Bone marrow (tissue), 2 donors: ENCODE results near the gene KLHDC7B.

Source experiments
- DNase-seq, 2 donors: peaks; one replicate each; lab custom pipeline; 2025; lab: John Stamatoyannopoulos, UW

The KLHDC7B gene

DNA sequence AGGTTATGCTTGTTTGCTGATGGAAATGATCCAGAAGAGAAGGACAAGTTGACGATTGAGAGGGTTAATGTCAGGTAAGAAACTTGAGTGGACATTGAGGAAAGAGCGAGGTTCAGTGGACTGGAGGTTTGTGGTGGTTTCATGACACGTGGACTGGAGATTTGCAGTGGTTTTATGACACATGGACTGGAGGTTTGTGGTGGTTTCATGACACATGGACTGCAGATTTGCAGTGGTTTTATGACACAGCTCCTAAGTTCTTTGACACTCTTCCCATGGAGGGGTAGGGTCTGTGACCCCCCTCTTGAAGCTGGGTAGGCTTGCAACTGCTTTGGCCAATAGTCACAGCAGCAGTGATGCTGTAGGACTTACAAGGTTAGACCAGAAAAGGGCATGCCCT is 49.5 kb downstream of the KLHDC7B start:
- no peak for DNase-seq

DNA sequence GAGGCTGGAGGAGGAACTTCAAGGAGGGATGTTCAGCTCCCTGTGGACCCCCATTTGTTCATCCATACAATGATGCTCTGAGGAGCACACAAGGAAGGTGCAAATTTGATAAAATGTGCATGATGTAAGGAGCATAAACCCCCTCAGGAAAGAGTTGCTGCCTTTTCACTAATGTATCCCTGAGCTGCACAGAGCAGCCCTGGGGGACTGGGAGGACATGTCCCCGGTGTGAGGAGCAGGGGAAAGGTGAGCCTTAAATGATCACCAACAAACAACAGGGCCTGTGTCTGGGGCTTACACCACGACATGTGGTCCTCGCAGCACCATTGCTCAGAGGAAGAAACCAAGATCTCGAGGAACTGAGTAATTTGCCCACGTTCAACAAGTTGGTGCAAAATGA is 51.4 kb downstream of the KLHDC7B start:
- no peak for DNase-seq

DNA sequence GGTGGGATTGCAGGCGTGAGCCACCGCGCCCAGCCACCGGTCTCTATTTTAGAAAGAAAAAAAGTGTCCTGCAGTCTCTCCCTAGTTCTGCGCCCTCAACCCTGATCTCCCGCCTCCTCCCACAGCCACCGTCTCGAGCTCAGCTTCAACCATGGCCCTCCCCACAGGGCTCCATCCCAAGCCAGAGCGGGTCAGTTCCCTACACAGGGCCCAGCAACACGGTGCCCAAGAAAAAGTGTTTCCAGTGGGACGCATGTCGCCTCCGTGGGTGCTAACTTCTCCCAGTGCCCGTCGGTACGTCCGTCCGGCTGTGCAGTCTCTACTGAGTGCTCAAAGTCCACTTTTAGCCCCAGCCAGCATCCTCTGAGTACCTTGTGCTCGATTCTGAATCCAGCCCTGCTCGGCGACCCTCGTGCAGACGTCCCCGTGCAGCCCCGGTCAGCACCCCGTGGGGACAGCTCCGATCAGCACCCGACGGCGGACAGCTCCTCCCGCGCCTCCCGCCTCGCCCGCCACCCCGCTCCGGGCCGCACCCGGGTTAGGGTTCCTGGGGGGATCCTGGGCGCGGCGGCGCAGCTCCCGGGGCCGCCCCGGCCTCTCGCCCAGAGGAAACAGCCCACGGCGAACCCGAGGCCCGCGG is 54.2 kb downstream of the KLHDC7B start:
- peak in 1 of 2 donors; percentile 12 for DNase-seq

DNA sequence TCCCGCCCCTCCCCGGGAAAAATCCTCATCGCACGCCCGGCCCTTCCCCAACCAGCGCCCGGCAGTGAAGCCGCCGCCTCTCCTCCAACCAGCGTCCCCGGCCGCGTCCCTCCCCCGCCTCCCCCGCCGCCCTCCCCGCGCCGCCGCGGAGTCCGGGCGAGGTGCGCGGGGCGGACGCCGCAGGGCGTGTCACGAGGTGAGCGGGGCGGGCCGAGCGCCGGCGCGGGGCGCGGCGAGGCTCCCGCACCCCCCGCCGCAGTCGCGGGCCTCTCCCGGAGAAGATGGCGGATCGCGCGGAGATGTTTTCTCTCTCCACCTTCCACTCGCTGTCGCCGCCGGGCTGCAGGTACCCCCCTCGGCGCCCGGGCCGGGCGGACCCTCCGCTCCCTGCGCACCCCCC is 54.8 kb downstream of the KLHDC7B start, which contains the start of gene MAPK8IP2:
Gene MAPK8IP2 (plus strand): TSS at position 256 of the 400 bp plus-strand sequence. CDS start 26 bp downstream, at position 282.
- DNase-seq = no peak
